22Rv1 (cell line): ENCODE measurements around the gene TBC1D21.

Experiments used
- ZFX ChIP-seq: fragments of 450-650 bp; IDR thresholded peaks from 2 replicates; pipeline ENCODE4 v1.6.1; 2017; ENCODE audit warnings: antibody characterized with exemption, borderline replicate concordance
- TF ChIP-seq, protein P1 (sequence below): fragments of 450-650 bp; IDR thresholded peaks from 2 replicates; pipeline ENCODE4 v1.5.1; 2017; ENCODE audit warnings: mild to moderate bottlenecking

DNA sequence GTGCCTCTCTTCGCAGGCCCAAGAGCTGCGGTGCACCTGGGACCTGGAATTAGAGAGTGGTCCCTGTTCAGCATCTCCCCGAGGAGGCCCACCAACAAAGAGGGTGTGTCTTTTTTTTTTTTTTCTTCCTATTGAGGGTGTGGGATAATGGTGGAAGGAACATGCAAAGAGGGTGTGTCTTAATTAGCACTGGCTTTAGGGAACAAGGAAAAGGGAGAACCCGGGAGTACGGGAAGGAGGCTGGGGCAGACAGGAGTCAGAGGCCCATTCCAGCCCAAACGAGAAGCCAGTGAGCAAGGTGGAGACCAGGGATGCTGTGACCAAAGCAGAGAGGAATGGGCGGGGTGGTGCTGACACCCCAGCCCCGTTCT is 52.5 kb downstream of the TBC1D21 start:
- no peak for TF ChIP-seq ZFX
- TF ChIP-seq, protein P1, sequence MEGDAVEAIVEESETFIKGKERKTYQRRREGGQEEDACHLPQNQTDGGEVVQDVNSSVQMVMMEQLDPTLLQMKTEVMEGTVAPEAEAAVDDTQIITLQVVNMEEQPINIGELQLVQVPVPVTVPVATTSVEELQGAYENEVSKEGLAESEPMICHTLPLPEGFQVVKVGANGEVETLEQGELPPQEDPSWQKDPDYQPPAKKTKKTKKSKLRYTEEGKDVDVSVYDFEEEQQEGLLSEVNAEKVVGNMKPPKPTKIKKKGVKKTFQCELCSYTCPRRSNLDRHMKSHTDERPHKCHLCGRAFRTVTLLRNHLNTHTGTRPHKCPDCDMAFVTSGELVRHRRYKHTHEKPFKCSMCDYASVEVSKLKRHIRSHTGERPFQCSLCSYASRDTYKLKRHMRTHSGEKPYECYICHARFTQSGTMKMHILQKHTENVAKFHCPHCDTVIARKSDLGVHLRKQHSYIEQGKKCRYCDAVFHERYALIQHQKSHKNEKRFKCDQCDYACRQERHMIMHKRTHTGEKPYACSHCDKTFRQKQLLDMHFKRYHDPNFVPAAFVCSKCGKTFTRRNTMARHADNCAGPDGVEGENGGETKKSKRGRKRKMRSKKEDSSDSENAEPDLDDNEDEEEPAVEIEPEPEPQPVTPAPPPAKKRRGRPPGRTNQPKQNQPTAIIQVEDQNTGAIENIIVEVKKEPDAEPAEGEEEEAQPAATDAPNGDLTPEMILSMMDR, result no peak
